ENCODE results near the gene DDX24.
A peak's percentile ranks its signal among the peaks of the same experiment; 100 is the strongest.

Gene DDX24

GRCh38 chr14:94010625-94011024 lies 70.4 kb downstream of the DDX24 start:
- no peak for DNase-seq (ENCODE audit: low read depth in 3 of 3)

- no peak for DNase-seq (ENCODE audit: low read depth in 3 of 3)
Measured at GRCh38 chr14:94009767-94010166, 71.2 kb downstream of the DDX24 start.

- no peak for DNase-seq (ENCODE audit: low read depth in 3 of 3)
Measured at GRCh38 chr14:94008234-94008633, 72.8 kb downstream of the DDX24 start.

GRCh38 chr14:94005324-94006073 lies 75.5 kb downstream of the DDX24 start:
- no peak for DNase-seq (ENCODE audit: low read depth in 3 of 3)

GRCh38 chr14:94004015-94004414 lies 77.0 kb downstream of the DDX24 start:
- no peak for DNase-seq (ENCODE audit: low read depth in 3 of 3)

- no peak for DNase-seq (ENCODE audit: low read depth in 3 of 3)
Measured at GRCh38 chr14:94003397-94003796, 77.6 kb downstream of the DDX24 start.

DNA sequence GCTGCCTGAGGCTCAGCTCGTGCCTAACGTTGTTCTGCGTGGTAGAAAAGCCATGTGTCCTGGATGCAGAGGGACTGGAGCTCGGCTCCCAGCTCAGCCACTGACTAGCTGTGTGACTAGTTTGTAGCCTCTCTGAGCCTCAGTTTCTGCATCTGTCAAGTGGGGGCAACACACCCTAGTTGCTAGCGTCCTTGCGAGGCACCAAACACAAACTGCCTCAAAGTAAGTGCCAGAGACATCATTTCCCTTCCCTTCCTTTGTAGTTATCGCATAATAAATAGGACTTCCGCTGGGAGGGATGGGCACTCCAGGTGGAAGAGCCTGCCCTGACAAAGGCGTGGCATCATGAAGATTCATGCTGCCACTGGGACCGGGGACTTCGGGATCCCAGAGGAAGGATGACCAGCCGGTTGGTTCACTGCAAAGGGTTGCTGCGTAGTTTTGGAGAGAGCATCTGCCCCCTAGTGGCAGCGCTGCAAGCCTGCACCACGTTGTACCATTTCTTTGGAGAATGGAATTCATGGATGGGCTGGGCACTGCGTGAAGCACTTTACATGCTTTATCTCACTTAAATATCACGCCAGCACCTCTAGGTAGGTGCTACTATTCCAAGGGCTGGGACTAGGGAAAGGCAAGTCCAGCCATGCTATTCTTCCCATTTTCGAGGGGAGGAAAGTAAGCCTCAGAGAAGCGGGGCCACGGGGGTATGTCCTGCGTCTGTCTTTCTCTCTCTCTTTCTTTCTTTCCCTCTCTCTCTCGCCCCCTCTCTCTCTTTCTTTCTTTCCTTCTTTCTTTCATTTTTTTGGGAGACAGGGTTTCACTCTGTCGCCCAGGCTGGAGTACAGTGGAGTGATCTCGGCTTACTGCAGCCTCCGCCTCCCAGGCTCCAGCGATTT lies 79.3 kb downstream of the DDX24 start:
- peak; percentile 38 to 57 (median 44) for DNase-seq (ENCODE audit: low read depth in 3 of 3)

DNA sequence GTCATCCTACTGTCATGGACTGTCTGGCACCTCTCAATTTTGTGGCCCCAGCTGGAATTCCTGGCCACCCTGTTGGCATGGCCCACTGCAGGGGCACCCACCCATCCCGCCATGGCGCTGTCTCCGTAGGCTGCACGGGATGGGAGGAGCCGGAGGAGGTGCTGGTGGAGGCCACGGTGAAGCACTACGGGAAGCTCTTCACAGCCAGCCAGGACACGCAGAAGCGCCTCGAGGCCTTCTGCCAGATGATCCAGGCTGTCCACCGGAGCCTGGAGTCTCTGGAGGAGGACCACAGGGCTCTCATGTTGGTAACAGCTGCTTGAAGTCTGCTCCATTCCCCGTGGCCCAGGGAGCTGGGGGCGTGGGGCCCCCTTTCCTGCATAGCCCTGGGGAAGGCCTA lies 80.0 kb downstream of the DDX24 start:
- DNase-seq (ENCODE audit: low read depth in 3 of 3), result no peak

DNA sequence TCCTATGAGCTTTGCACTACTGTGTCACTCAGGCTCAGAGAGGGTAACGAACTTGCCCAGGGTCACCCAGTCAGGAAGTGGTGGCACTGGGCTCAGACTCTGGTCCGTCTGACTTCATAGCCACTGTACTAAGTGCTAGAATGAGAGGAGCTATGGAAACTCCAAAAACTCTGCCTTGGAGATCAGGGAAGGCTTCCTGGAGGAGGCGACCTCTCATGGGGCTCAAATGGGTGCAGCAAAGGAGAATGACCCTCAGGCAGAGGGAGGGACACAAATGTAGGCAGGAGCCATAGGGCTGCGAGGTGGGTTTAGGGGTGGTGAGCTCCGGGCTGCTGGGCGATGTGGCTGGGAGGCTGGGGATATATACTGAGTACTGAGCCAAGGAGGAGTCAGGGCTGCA lies 80.7 kb downstream of the DDX24 start:
- DNase-seq (ENCODE audit: low read depth in 3 of 3), result no peak

DNA sequence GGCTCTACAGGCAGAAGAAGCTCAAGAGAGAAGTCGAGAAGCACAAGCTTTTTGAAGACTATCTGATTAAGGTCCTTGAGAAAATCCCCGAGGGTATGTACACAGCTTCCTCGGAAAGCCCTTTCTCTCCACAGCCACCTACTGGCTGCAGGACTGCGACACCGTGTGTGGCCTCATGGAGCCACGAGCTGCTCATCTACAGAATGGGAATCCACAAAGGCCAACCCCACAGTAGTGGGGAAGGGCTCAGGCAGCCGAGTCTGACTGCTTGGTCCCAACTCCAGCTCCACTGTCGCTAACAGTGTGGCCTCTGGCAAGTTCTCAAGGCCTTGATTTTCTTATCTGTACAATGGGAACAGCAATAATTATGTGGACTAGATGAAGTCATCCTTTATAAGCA lies 81.4 kb downstream of the DDX24 start:
- DNase-seq (ENCODE audit: low read depth in 3 of 3), result no peak

GRCh38 chr14:93998871-93999403 lies 82.1 kb downstream of the DDX24 start:
- no peak for DNase-seq (ENCODE audit: low read depth in 3 of 3)
